ENCODE results near the gene TRAF3IP1. TPM values are rescaled to one million over a fixed set of nuclear protein-coding genes. Genes with fewer than 3 reads are reported as not detected.

The TRAF3IP1 gene
- total and polyA plus RNA-seq, 4 donors, result 4.0 to 9.1 (median 4.6) TPM

DNA sequence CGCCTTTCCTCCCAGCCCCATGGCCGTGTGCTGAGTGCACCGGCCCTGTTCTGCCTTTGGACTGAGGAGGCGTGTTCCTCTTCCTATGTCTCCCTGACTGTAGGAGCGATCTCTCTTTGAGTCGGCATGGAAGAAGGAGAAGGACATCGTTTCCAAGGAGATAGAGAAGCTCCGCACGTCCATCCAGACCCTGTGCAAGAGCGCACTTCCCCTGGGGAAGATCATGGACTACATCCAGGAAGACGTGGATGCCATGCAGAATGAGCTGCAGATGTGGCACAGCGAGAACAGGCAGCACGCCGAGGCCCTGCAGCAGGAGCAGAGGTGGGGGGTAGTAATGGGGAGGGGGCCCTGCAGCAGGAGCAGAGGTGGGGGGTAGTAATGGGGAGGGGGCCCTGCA, 77.0 kb downstream of the TRAF3IP1 start:
- H3K36me3 ChIP-seq (ENCODE audit: control insufficient read depth in 4 of 4, insufficient read depth in 3 of 4, low read depth in 1 of 4, low read length in 3 of 4), result peaks cover 0 to 11% (median 5%) of the 10 kb centered on the region in 4 donors
- WGBS, result 95% methylated on average over 14 of the region's 14 CpGs
- TF ChIP-seq HNF4A (conservative IDR thresholded peaks at IDR 0.05), result no peak
- TF ChIP-seq GABPA (IDR thresholded peaks at IDR 0.05 in 1 of 2, conservative IDR thresholded peaks at IDR 0.05 in 1 of 2), result no peak
- TF ChIP-seq, protein P1, sequence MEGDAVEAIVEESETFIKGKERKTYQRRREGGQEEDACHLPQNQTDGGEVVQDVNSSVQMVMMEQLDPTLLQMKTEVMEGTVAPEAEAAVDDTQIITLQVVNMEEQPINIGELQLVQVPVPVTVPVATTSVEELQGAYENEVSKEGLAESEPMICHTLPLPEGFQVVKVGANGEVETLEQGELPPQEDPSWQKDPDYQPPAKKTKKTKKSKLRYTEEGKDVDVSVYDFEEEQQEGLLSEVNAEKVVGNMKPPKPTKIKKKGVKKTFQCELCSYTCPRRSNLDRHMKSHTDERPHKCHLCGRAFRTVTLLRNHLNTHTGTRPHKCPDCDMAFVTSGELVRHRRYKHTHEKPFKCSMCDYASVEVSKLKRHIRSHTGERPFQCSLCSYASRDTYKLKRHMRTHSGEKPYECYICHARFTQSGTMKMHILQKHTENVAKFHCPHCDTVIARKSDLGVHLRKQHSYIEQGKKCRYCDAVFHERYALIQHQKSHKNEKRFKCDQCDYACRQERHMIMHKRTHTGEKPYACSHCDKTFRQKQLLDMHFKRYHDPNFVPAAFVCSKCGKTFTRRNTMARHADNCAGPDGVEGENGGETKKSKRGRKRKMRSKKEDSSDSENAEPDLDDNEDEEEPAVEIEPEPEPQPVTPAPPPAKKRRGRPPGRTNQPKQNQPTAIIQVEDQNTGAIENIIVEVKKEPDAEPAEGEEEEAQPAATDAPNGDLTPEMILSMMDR (IDR thresholded peaks at IDR 0.05; ENCODE audit: low read depth, low read length, missing input control), result no peak
- TF ChIP-seq, protein P2, sequence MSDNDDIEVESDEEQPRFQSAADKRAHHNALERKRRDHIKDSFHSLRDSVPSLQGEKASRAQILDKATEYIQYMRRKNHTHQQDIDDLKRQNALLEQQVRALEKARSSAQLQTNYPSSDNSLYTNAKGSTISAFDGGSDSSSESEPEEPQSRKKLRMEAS (IDR thresholded peaks at IDR 0.05), result no peak
- TF ChIP-seq EGR1 (IDR thresholded peaks at IDR 0.05; ENCODE audit: low read depth in 2 of 2), result no peak
- no peak overlapping the region for H3K27ac ChIP-seq (ENCODE audit: low read depth in 1 of 2, low read length in 2 of 2)
- H3K4me1 ChIP-seq (ENCODE audit: control insufficient read depth in 4 of 4, insufficient read depth in 4 of 4, low read length in 3 of 4), result no peaks in the 10 kb centered on the region
- no peak overlapping the region for H3K4me3 ChIP-seq (ENCODE audit: low read depth in 1 of 3, low read length in 3 of 3)
- no peaks in the 10 kb centered on the region for H3K27me3 ChIP-seq (ENCODE audit: control insufficient read depth in 4 of 4, insufficient read depth in 4 of 4, low read length in 3 of 4)
- DNase-seq (ENCODE audit: low spot score), result no peak
- no peaks in the 10 kb centered on the region for H3K9me3 ChIP-seq (ENCODE audit: control insufficient read depth in 4 of 4, low read length in 3 of 4)
- no peak overlapping the region for H3K9ac ChIP-seq (ENCODE audit: low read depth in 1 of 2, low read length in 2 of 2)

DNA sequence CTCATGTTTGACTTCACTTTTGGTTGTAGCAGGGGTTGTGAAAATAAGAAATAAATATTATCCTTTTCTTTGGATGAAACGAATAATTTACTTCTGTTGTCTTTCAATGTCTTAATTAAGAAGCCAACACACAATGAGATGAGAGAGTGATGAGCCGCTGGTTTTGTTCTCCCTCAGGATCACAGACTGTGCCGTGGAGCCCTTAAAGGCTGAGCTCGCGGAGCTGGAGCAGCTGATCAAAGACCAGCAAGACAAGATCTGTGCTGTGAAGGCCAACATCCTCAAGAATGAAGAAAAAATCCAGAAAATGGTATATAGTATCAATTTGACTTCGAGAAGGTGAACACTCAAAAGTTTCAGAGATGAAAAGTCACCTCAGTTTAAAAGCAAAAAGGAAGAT, 78.3 kb downstream of the TRAF3IP1 start:
- H3K27ac ChIP-seq (ENCODE audit: low read depth in 1 of 2, low read length in 2 of 2), result no peak overlapping the region
- H3K4me1 ChIP-seq (ENCODE audit: control insufficient read depth in 4 of 4, insufficient read depth in 4 of 4, low read length in 3 of 4), result peaks cover 0 to 3% (median under 1%) of the 10 kb centered on the region in 4 donors
- peaks cover 0 to 11% (median 5%) of the 10 kb centered on the region in 4 donors for H3K36me3 ChIP-seq (ENCODE audit: control insufficient read depth in 4 of 4, insufficient read depth in 3 of 4, low read depth in 1 of 4, low read length in 3 of 4)
- H3K27me3 ChIP-seq (ENCODE audit: control insufficient read depth in 4 of 4, insufficient read depth in 4 of 4, low read length in 3 of 4), result no peaks in the 10 kb centered on the region
- H3K4me3 ChIP-seq (ENCODE audit: low read depth in 1 of 3, low read length in 3 of 3), result no peak overlapping the region
- TF ChIP-seq FOXA1 (IDR thresholded peaks at IDR 0.05) (no peak), HNF4A (conservative IDR thresholded peaks at IDR 0.05) (no peak), SP1 (IDR thresholded peaks at IDR 0.05) (no peak), RXRA (IDR thresholded peaks at IDR 0.05) (no peak)
- TF ChIP-seq, protein P1 (IDR thresholded peaks at IDR 0.05; ENCODE audit: low read depth, low read length, missing input control), result no peak
- H3K9me3 ChIP-seq (ENCODE audit: control insufficient read depth in 4 of 4, low read length in 3 of 4), result no peaks in the 10 kb centered on the region
- no peak overlapping the region for H3K9ac ChIP-seq (ENCODE audit: low read depth in 1 of 2, low read length in 2 of 2)
- DNase-seq (ENCODE audit: low spot score), result no peak
- 95% methylated on average over 6 of the region's 6 CpGs for WGBS

DNA sequence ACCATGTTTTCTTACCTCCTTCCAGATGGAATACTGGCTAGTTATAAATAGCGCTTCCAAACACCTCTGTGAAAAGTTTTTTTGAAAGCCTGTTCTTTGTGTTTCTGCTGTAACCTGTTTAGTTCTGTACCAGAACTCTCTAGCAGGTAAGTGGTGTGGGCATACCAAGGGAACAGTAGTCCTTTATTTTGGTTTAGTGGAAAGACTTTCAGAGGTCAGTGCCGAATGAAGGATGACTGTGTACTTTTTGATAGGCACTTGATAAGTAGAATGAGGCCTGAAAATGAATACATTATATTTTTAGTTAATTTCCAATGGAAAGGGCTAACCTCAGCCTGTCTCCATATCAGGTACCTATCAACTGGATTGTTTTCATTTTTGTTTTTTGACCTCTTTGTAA, 78.8 kb downstream of the TRAF3IP1 start:
- WGBS, result 86% methylated on average over 2 of the region's 2 CpGs
- Histone ChIP-seq H3K9me3 (ENCODE audit: control insufficient read depth in 4 of 4, low read length in 3 of 4) (no peaks in the 10 kb centered on the region), H3K4me3 (ENCODE audit: low read depth in 1 of 3, low read length in 3 of 3) (no peak overlapping the region), H3K4me1 (ENCODE audit: control insufficient read depth in 4 of 4, insufficient read depth in 4 of 4, low read length in 3 of 4) (peaks cover 0 to 6% (median 3%) of the 10 kb centered on the region in 4 donors), H3K27ac (ENCODE audit: low read depth in 1 of 2, low read length in 2 of 2) (no peak overlapping the region), H3K9ac (ENCODE audit: low read depth in 1 of 2, low read length in 2 of 2) (no peak overlapping the region), H3K36me3 (ENCODE audit: control insufficient read depth in 4 of 4, insufficient read depth in 3 of 4, low read depth in 1 of 4, low read length in 3 of 4) (peaks cover 0 to 11% (median 5%) of the 10 kb centered on the region in 4 donors), H3K27me3 (ENCODE audit: control insufficient read depth in 4 of 4, insufficient read depth in 4 of 4, low read length in 3 of 4) (no peaks in the 10 kb centered on the region)
- no peak for DNase-seq (ENCODE audit: low spot score)
- TF ChIP-seq HNF4A (conservative IDR thresholded peaks at IDR 0.05), result no peak
- TF ChIP-seq, protein P3, sequence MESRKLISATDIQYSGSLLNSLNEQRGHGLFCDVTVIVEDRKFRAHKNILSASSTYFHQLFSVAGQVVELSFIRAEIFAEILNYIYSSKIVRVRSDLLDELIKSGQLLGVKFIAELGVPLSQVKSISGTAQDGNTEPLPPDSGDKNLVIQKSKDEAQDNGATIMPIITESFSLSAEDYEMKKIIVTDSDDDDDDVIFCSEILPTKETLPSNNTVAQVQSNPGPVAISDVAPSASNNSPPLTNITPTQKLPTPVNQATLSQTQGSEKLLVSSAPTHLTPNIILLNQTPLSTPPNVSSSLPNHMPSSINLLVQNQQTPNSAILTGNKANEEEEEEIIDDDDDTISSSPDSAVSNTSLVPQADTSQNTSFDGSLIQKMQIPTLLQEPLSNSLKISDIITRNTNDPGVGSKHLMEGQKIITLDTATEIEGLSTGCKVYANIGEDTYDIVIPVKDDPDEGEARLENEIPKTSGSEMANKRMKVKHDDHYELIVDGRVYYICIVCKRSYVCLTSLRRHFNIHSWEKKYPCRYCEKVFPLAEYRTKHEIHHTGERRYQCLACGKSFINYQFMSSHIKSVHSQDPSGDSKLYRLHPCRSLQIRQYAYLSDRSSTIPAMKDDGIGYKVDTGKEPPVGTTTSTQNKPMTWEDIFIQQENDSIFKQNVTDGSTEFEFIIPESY (IDR thresholded peaks at IDR 0.05), result no peak
- TF ChIP-seq, protein P1 (IDR thresholded peaks at IDR 0.05; ENCODE audit: low read depth, low read length, missing input control), result no peak
- no peak for TF ChIP-seq EGR1 (IDR thresholded peaks at IDR 0.05; ENCODE audit: low read depth in 2 of 2)
- TF ChIP-seq, protein P4, sequence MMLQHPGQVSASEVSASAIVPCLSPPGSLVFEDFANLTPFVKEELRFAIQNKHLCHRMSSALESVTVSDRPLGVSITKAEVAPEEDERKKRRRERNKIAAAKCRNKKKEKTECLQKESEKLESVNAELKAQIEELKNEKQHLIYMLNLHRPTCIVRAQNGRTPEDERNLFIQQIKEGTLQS (IDR thresholded peaks at IDR 0.05), result no peak
- TF ChIP-seq JUND (IDR thresholded peaks at IDR 0.05), result no peak
- no peak for TF ChIP-seq GABPA (IDR thresholded peaks at IDR 0.05 in 1 of 2, conservative IDR thresholded peaks at IDR 0.05 in 1 of 2)
- no peak for TF ChIP-seq RXRA (IDR thresholded peaks at IDR 0.05)
- no peak for TF ChIP-seq TAF1 (conservative IDR thresholded peaks at IDR 0.05)

Measured in liver (tissue), 9 donors.